ENCODE measurements around the gene GLDN. TPM values are rescaled to one million over a fixed set of nuclear protein-coding genes. Genes with fewer than 3 reads are reported as not detected.

GLDN gene
- total and polyA plus RNA-seq, 2 of the 4 experiments (the other 2 are of a cell fraction), result under 0.01 TPM; not detected in 1

GRCh38 chr15:51401872-51402517, 60.5 kb downstream of the GLDN start:
- Histone ChIP-seq H3K9me3 (ENCODE audit: control insufficient read depth, insufficient read depth, low read length) (no peaks in the 10 kb centered on the region), H3K36me3 (ENCODE audit: control insufficient read depth, insufficient read depth, low read length) (no peaks in the 10 kb centered on the region), H3K9ac (ENCODE audit: low read depth, low read length) (no peak overlapping the region), H2AFZ (replicated peaks; ENCODE audit: low read length, poor library complexity) (no peak overlapping the region), H4K91ac (ENCODE audit: insufficient read depth, low read depth, low read length) (no peak overlapping the region), H3K4ac (ENCODE audit: low read depth, low read length) (no peak overlapping the region), H2AK9ac (replicated peaks; ENCODE audit: low read depth, low read length, poor library complexity) (no peak overlapping the region), H3K18ac (ENCODE audit: low read depth, low read length) (no peak overlapping the region), H2BK5ac (ENCODE audit: low read depth, low read length, poor library complexity, severe bottlenecking) (no peak overlapping the region), H4K8ac (ENCODE audit: low read depth in 2 of 2, low read length in 2 of 2) (no peak overlapping the region), H2BK15ac (ENCODE audit: low read depth, low read length) (no peak overlapping the region), H3K4me2 (ENCODE audit: low read depth, low read length) (no peak overlapping the region), H3K4me3 (ENCODE audit: insufficient read depth, low read depth, low read length) (no peak overlapping the region), H3K4me1 (ENCODE audit: control insufficient read depth, insufficient read depth, low read length) (no peaks in the 10 kb centered on the region), H3K9me1 (ENCODE audit: insufficient read depth, low read length) (no peaks in the 10 kb centered on the region; the same call in 1 of the 2 replicates), H4K5ac (ENCODE audit: low read depth, low read length) (no peak overlapping the region), H3K56ac (ENCODE audit: extremely low read depth, insufficient read depth, low read length) (no peak overlapping the region), H3K27me3 (ENCODE audit: control insufficient read depth, insufficient read depth, low read length) (peaks cover 48% of the 10 kb centered on the region), H3K14ac (replicated peaks; ENCODE audit: low read depth, low read length) (no peak overlapping the region), H2BK120ac (ENCODE audit: low read depth, low read length) (no peak overlapping the region), H4K20me1 (ENCODE audit: insufficient read depth, low read length) (no peaks in the 10 kb centered on the region), H2AK5ac (ENCODE audit: low read depth, low read length) (no peak overlapping the region), H3K23ac (ENCODE audit: low read depth, low read length) (no peak overlapping the region), H2BK20ac (ENCODE audit: low read depth, low read length) (no peak overlapping the region), H3K79me1 (ENCODE audit: low read depth in 1 of 2, low read length in 2 of 2) (no peaks in the 10 kb centered on the region), H3K27ac (ENCODE audit: insufficient read depth, low read length) (no peak overlapping the region)
- in situ Hi-C loops (cut with MboI; ENCODE audit: low sequenced_read_pairs), result no loop called here
- dilution Hi-C loops (cut with HindIII; ENCODE audit: low sequenced_read_pairs, unreplicated experiment), result no loop called here
- intact Hi-C loops (cut with micrococcal nuclease), result loop anchor here (1.0 to 2.0 kb wide), 2 partner anchors 171 to 239 kb away; no protein-coding TSS in a partner anchor
- WGBS, 2 experiments (ENCODE audit: extremely low coverage in 2 of 2, insufficient read length in 1 of 2), result 40% methylated on average over 1 of the region's 12 CpGs; no CpG with 5 or more reads in 1 of the 2 experiments
- POLR2A ChIA-PET (ENCODE audit: unreplicated experiment), result no interaction called here
- ATAC-seq (ENCODE audit: low read depth) (peak; percentile 76), DNase-seq (peak; percentile 26)
- TF ChIP-seq CTCF (conservative IDR thresholded peaks at IDR 0.05; ENCODE audit: low read depth, low read length) (peak; percentile 63), POLR2A (IDR thresholded peaks at IDR 0.05; ENCODE audit: low read depth, low read length) (no peak), SMC3 (IDR thresholded peaks at IDR 0.05; ENCODE audit: low read depth, low read length) (peak; percentile 44), CHD1 (IDR thresholded peaks at IDR 0.05; ENCODE audit: low read depth, low read length) (no peak), ELK1 (IDR thresholded peaks at IDR 0.05; ENCODE audit: borderline replicate concordance, low read depth, low read length) (no peak), RFX5 (IDR thresholded peaks at IDR 0.05; ENCODE audit: low read depth, low read length) (no peak), RAD21 (IDR thresholded peaks at IDR 0.05; ENCODE audit: low read length) (peak; percentile 57), RCOR1 (IDR thresholded peaks at IDR 0.05; ENCODE audit: insufficient replicate concordance, low read length) (no peak), CEBPB (IDR thresholded peaks at IDR 0.05; ENCODE audit: low read depth, low read length) (no peak), NFE2L2 (IDR thresholded peaks at IDR 0.05; ENCODE audit: low read depth, low read length) (no peak), BHLHE40 (IDR thresholded peaks at IDR 0.05; ENCODE audit: low read depth, low read length) (no peak), USF2 (IDR thresholded peaks at IDR 0.05; ENCODE audit: low read depth, low read length) (no peak), MAFK (IDR thresholded peaks at IDR 0.05; ENCODE audit: low read depth, low read length) (no peak), FOS (IDR thresholded peaks at IDR 0.05; ENCODE audit: low read depth, low read length) (no peak), MAZ (IDR thresholded peaks at IDR 0.05; ENCODE audit: borderline replicate concordance, low read depth, low read length) (no peak), MXI1 (IDR thresholded peaks at IDR 0.05; ENCODE audit: borderline replicate concordance, low read depth, low read length) (no peak)
- BruUV-seq (replicated peaks), result no TSS peak
- CTCF ChIA-PET, result interaction anchor here (0.8 to 3.1 kb wide), 11 partner anchors 9 to 269 kb away, joined by 3 to 12 read pairs (median 3); no protein-coding TSS in a partner anchor
